ENCODE measurements around the gene AP4M1.
"Not testable (repeated sequence)": the region's sequence is repeated elsewhere in the genome, so short reads cannot be mapped to it uniquely, and the experiment has no call there.

AP4M1 gene

DNA sequence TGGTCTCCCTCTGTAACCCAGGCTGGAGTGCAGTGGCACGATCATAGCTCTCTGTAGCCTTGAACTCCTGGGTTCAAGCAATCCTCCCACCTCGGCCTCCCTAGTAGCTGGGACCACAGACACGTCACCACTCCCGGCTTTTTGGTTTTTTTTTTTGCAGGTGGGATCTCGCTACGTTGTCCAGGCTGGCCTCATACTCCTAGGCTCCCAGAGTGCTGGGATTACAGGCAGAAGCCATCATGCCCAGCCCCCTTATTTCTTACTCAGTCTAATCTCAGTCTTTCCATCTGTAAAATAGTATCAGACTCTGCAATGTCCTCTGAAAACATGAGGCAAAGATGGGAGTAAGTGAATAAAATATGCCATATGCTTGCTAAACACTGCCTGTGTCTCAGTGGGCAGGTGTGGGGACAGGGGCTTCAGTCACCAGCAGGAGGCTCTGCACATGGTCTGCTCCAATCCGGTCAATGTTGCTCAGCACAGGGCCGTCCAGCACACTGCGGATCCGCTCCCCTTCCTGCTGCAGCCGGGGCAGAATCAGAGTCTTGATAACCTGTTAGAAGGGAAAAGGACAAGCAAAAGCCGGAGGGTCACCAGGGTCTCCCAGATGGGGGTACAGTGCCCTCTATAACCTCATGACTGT, 8.2 kb downstream of the AP4M1 start:
- DNase-seq = no peak

GRCh38 chr7:100111156-100111555, 9.7 kb downstream of the AP4M1 start:
- DNase-seq = no peak

DNA sequence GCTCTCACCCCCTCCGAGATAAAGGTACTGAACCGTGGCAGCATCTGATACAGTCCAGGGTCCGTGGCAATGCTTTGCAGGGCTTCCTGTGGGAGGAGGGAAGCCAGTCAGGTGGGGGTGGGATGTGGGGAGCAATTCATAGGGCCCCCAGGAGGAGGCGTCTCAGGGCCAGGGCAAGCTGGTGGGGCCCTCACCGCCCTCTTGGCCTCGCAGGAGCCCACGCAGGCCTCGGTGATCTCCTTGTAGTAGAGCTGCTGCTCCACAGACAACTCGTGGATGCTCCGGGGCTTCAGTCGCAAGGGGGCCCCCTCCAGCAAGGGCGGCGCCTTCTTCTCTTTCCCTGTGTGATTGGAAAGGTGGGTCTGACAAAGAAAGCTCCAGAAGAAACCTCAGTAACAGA, 10.5 kb downstream of the AP4M1 start:
- DNase-seq = no peak

- DNase-seq = no peak
These were observed 13.6 kb downstream of the AP4M1 start for GRCh38 chr7:100115026-100115425.

GRCh38 chr7:100118388-100119071, 17.1 kb downstream of the AP4M1 start:
- DNase-seq = no peak

GRCh38 chr7:100119072-100119969, 17.9 kb downstream of the AP4M1 start, which contains the start of the genes CNPY4 and TAF6:
Gene CNPY4 (plus strand): TSS chr7:100119634. CDS start chr7:100119745, 111 bp downstream.
Gene TAF6 (minus strand): TSS chr7:100119358. CDS start chr7:100114209, 5,149 bp downstream.
- peak; percentile 82 for DNase-seq

GRCh38 chr7:100119970-100120732, 18.7 kb downstream of the AP4M1 start:
- DNase-seq = no peak

GRCh38 chr7:100120733-100121036, 19.2 kb downstream of the AP4M1 start:
- no peak for DNase-seq

GRCh38 chr7:100122067-100122466, 20.6 kb downstream of the AP4M1 start:
- DNase-seq = no peak

GRCh38 chr7:100122568-100122967, 21.1 kb downstream of the AP4M1 start:
- no peak for DNase-seq

DNA sequence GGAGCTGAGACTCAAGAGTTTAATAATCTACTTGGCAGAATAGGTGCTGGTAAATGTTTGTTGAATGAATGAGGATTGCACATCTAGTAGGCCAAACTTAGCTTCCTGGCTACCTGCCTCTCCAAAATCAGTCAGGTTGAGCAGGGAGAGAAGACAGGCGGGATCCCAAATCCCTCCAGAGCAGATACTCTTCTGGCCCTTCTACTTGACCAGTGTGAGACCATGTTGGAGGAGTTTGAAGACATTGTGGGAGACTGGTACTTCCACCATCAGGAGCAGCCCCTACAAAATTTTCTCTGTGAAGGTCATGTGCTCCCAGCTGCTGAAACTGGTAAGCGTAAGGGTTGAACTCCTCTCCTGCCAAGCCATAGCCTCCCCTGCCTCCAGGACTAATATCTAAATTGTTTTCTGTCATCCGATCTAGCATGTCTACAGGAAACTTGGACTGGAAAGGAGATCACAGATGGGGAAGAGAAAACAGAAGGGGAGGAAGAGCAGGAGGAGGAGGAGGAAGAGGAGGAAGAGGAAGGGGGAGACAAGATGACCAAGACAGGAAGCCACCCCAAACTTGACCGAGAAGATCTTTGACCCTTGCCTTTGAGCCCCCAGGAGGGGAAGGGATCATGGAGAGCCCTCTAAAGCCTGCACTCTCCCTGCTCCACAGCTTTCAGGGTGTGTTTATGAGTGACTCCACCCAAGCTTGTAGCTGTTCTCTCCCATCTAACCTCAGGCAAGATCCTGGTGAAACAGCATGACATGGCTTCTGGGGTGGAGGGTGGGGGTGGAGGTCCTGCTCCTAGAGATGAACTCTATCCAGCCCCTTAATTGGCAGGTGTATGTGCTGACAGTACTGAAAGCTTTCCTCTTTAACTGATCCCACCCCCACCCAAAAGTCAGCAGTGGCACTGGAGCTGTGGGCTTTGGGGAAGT, 23.1 kb downstream of the AP4M1 start:
- DNase-seq = no peak

DNA sequence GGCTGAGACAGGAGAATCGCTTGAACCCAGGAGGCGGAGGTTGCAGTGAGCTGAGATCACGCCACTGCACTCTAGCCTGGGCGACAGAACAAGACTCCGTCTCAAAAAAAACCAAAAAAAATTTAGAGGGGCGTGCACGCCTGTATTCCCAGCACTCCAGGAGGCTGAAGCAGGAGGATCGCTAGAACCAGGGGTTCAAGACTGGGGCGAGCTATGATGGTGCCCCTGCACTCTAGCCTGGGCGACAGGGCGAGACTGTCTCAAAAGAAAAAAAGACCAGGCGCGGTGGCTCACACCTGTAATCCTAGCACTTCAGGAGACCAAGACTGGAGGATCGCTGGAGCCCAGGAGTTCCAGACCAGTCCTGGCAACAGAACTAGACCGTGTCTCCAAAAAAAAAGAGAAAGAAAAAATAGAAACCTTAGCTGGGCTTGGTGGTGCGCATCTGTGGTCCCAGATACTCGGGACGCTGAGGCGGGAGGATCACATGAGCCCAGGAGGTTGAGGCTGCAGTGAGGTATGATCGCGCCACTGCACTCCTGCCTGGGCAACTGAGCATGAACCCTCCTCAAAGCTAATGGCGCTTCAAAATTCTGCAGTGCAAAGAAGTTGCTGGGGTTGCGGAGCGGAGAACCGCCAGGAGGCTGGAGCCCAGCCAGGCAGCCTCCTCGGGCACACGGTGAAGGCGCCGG, 24.9 kb downstream of the AP4M1 start:
- no peak for DNase-seq

DNA sequence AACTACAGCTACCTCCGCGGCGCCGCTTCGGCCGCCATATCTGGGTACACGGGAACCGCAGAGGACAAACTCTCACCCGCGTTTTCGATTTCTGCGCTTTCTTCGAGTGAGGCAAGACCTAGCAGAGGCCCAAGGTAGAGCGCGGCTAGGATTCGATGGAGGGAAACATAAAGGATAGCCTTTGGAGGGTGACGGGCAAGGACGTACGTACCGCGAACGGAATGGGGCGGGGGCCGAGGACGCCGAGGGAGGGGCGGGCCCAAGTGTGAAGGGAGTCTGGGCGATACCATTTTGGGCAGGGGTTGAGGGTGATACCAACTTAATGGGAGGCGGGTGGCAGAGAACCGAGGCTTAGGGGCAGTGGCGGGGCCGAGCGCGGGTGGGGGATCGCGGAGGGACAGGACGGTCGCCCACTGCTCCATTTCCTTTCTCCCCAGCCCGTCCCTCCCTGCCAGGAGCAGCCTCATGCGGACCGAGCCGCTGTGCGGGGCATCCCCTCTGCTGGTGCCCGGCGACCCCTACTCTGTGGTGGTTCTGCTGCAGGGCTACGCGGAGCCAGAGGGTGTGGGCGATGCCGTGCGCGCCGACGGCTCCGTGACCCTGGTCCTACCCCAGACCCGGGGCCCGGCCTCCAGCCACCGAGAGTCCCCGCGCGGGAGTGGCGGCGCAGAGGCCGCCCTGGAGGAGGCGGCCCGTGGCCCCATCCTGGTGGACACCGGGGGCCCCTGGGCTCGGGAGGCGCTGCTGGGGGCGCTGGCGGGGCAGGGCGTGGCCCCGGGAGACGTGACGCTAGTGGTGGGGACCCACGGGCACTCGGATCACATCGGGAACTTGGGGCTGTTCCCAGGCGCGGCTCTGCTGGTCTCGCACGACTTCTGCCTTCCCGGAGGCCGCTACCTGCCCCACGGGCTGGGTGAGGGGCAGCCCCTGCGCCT, 25.8 kb downstream of the AP4M1 start, which contains the start of gene MBLAC1:
Gene MBLAC1, plus strand, starts transcription at position 37 of the 935 bp plus-strand sequence. Its CDS starts 429 bp downstream, at position 466.
- peak; percentile 67 for DNase-seq

DNA sequence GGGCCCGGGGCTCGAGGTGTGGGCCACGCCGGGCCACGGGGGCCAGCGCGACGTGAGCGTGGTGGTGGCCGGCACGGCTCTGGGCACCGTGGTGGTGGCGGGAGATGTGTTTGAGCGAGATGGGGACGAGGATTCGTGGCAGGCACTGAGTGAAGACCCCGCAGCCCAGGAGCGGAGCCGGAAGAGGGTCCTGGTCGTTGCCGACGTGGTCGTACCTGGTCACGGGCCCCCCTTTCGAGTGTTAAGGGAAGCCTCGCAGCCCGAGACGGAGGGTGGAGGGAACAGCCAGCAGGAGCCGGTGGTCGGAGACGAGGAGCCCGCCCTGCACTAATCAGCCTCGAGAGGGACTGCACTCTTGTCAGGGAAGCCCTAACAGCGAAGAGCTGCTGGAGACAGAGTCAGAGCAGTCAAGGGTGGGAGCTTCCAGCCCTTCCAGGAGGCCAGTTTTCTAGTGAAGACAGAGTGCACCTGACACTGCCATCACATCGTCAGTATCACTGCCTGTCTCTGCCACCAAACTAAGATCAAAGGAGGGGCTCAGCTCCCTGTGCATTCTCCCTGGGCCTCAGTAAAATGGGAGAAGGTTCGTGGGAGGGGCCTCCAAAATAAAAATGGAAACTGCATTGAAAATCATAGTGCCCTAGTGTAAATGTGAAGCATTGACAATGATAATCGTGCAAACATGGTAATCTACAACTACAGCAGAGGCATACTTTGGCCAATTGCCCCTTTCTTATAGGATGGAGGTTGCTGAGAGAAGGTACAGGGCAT, 26.6 kb downstream of the AP4M1 start:
- no peak for DNase-seq

DNA sequence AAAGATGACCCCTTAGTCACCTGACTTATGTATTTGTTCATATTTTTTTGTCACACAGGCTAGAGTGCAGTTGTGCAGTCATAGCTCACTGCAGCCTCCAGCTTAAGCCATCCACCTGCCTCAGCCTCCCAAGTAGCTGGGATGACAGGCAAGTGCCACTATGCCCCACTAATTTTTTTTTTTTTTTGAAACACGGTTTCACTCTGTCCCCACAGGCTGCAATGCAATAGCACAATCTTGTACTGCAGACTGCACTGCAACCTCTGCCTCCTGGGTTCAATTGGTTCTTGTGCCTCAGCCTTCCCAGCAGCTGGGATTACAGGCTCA, 27.2 kb downstream of the AP4M1 start:
- no peak for DNase-seq

- not testable (repeated sequence) for DNase-seq
These were observed 28.8 kb downstream of the AP4M1 start for GRCh38 chr7:100130220-100130607.

DNA sequence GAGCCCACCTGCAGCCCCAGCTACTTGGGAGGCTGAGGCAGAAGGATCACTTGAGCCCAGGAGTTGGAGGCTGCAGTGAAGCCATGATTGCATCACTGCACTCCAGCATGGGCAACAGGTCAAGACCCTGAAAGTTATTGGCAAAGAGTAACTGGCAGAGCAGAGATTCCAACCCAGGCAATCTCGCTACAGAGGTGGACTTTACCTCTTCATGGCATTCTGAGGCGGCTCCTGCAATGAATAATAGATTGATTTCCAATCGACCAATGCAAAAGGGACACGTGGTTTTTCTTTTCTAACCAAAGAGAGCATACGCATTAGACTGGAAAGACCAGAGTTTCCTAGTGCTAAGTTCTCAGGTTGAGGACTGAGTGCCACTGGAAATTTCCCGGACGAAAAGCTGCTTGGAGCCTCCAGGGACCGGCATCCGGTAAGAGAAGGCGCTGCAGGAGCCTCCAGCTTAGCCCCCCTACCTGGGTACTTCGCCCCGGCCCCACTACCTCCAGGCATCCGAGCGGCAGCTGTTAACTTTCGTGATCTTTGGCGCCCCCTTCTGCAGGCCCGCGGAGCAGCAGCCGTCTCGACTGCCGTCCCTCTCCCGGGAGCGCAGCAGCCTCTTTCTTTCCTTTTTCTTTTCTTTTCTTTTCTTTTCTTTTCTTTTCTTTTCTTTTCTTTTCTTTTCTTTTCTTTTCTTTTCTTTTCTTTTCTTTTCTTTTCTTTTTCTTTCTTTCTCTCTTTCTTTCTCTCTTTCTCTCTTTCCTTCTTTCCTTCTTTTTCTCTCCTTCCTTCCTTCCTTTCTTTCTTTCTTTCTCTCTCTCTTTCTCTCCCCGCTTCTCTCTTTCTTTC, 29.4 kb downstream of the AP4M1 start:
- DNase-seq = no peak

- no peak for DNase-seq
These were observed 30.7 kb downstream of the AP4M1 start for GRCh38 chr7:100132126-100132525.
